Glutamatergic neuron (in vitro differentiated cells): ENCODE results near the gene TMEM30B. TPM values are rescaled to one million over a fixed set of nuclear protein-coding genes. Genes with fewer than 3 reads are reported as not detected.

Experiments used
- DNase-seq: peaks from one replicate; pipeline ENCODE4 v3.0.0; 2022
- H3K27ac Mint-ChIP-seq: one replicate; pipeline ENCODE4 v1.8.0; 2020; ENCODE audit warnings: mild to moderate bottlenecking, mixed read lengths, inconsistent platforms; ENCODE audit not compliant: unreplicated experiment
- H3K27me3 Mint-ChIP-seq: one replicate; pipeline ENCODE4 v1.8.0; 2020; ENCODE audit warnings: mild to moderate bottlenecking, moderate library complexity, mixed read lengths, inconsistent platforms; ENCODE audit not compliant: unreplicated experiment
- H3K36me3 Mint-ChIP-seq: one replicate; pipeline ENCODE4 v1.8.0; 2020; ENCODE audit warnings: mild to moderate bottlenecking, mixed read lengths, inconsistent platforms; ENCODE audit not compliant: unreplicated experiment
- H3K4me1 Mint-ChIP-seq: one replicate; pipeline ENCODE4 v1.8.0; 2020; ENCODE audit warnings: mild to moderate bottlenecking, low read depth, mixed read lengths, inconsistent platforms; ENCODE audit not compliant: unreplicated experiment
- H3K4me3 Mint-ChIP-seq: one replicate; pipeline ENCODE4 v1.8.0; 2020; ENCODE audit warnings: mild to moderate bottlenecking, mixed read lengths, inconsistent platforms; ENCODE audit not compliant: unreplicated experiment
- H3K9me3 Mint-ChIP-seq: one replicate; pipeline ENCODE4 v1.8.0; 2020; ENCODE audit warnings: mild to moderate bottlenecking, moderate library complexity, mixed read lengths, inconsistent platforms; ENCODE audit not compliant: unreplicated experiment
- total RNA-seq: library from RNA; stranded (reverse); fragmentation: NEBNext Ultra II Directional; extraction: Animal tissue kit (Norgen Biotek cat#: 25700); gene quantifications from one replicate; pipeline ENCODE4 v1.2.1, GENCODE V29; 2021; ENCODE audit not compliant: unreplicated experiment
- TF ChIP-seq, protein P1 (sequence below): fragments of 200-600 bp; sonication (generic); IDR thresholded peaks from one replicate; pipeline ENCODE4 v1.5.0; 2021; ENCODE audit not compliant: partially characterized antibody, unreplicated experiment

TMEM30B gene
- total RNA-seq, 1 donor from 2014 or later: not detected

DNA sequence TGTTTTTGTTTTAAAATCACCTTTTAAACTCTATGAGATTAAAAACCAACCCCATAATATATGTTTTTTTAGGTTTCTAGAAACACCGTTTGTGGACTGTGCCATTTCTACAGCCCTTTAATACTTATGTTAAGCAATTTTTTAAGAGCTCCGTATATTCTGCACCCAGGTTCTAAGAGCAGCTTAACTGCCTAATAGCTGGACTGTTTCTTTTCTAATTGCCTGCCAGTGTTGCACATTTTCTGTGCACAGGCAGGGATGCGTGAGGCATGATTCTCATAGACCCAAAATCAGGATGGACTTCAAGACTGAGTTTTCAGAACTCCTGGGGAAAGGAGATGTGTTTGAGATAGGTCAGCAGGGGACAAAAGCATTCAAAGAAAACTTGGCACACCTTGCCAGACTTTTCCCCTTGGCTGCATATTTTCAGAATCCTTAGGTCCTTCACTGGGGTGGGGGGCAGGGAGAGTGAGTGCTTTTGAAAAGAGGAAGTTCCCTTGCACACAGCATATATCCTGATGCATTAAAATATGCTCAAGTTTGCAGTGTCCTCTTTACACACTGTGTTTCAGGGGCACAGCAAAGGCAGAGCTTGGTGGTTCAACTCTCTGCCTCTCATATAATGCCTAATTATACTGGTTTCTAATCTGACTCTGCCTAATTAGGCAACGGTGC is 27.9 kb downstream of the TMEM30B start:
- Mint-ChIP-seq H3K4me3 (no peak overlapping the region), H3K9me3 (peaks cover 3% of the 10 kb centered on the region), H3K27me3 (peaks cover 2% of the 10 kb centered on the region), H3K27ac (no peak overlapping the region), H3K4me1 (peaks cover 37% of the 10 kb centered on the region), H3K36me3 (no peaks in the 10 kb centered on the region)
- no peak for DNase-seq
- TF ChIP-seq, protein P1, sequence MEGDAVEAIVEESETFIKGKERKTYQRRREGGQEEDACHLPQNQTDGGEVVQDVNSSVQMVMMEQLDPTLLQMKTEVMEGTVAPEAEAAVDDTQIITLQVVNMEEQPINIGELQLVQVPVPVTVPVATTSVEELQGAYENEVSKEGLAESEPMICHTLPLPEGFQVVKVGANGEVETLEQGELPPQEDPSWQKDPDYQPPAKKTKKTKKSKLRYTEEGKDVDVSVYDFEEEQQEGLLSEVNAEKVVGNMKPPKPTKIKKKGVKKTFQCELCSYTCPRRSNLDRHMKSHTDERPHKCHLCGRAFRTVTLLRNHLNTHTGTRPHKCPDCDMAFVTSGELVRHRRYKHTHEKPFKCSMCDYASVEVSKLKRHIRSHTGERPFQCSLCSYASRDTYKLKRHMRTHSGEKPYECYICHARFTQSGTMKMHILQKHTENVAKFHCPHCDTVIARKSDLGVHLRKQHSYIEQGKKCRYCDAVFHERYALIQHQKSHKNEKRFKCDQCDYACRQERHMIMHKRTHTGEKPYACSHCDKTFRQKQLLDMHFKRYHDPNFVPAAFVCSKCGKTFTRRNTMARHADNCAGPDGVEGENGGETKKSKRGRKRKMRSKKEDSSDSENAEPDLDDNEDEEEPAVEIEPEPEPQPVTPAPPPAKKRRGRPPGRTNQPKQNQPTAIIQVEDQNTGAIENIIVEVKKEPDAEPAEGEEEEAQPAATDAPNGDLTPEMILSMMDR: no peak

DNA sequence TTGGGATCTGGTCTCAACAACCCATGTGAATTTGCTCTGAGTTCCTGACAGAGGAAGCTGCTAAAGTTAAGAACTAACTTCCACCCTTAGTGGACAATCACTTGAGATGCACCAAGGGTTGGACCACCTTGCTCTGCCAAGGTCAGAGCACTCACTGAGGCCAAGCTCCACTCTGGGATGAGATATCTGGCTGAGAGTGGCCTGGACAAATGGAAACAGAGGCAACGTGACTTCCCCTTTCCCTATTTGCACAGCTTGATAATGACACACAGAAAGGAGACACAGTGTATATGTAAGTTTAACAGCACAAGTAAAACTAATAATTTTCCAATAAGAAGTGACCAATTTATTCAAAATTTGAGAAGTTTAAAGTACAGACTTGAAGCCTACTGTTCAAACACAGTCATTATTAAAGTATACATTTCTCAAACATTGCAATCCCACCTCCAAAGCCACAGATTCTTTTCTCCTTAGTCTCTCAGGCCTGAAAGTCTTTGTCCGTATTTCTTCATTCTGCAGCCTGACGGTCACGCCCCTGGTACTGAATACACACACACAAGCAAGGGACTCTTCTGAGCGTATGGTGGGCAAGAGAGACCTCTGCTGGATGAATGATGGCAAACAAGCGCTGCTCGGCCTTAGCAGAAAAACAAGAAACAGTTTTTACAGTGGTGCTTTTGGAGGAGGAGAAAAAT is 28.6 kb downstream of the TMEM30B start:
- Mint-ChIP-seq H3K4me3 (no peak overlapping the region), H3K4me1 (peaks cover 31% of the 10 kb centered on the region), H3K27ac (no peak overlapping the region), H3K9me3 (peaks cover 3% of the 10 kb centered on the region), H3K36me3 (no peaks in the 10 kb centered on the region), H3K27me3 (peaks cover 2% of the 10 kb centered on the region)
- DNase-seq: peak; percentile 69
- TF ChIP-seq, protein P1: peak; percentile 71

DNA sequence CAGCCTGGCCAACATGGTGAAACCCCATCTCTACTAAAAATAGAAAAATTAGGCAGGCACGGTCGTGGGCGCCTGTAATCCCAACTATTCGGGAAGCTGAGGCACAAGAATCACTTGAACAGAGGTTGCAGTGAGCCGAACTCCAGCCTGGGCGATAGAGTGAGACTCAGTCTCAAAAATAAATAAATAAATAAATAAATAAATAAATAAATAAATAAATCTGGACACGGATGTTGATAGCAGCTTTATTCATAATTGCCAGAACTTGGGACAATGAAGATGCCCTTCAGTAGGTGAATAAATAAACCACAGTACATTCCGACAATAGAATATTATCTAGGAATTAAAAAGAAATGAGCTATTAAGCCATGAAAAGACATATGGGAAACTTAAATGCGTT is 31.1 kb downstream of the TMEM30B start:
- Mint-ChIP-seq H3K27me3 (peaks cover 5% of the 10 kb centered on the region), H3K9me3 (peaks cover 1% of the 10 kb centered on the region), H3K4me1 (peaks cover 13% of the 10 kb centered on the region), H3K36me3 (no peaks in the 10 kb centered on the region), H3K4me3 (no peak overlapping the region), H3K27ac (no peak overlapping the region)
- TF ChIP-seq, protein P1: no peak
- no peak for DNase-seq

DNA sequence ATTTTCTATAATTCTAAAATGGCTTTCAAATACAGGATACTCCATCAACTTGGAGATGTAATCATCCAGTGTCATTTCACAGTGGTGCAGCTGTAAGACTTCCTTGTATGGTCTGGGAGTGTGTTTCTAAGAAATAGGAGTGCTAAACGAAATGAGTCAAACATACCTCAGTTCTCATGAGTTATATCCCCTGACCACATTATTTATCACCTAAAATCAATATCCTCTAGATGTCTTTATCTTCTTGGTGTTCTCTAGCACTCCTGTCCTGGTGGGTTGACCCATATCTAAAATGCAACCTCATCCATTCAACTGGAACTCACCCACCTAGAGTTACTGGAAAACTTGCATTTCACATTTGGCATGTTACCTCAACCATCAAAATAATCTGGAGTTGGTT is 33.2 kb downstream of the TMEM30B start:
- TF ChIP-seq, protein P1: no peak
- DNase-seq: no peak
- peaks cover 12% of the 10 kb centered on the region for H3K4me1 Mint-ChIP-seq
- H3K4me3 Mint-ChIP-seq: no peak overlapping the region
- no peaks in the 10 kb centered on the region for H3K36me3 Mint-ChIP-seq
- peaks cover 5% of the 10 kb centered on the region for H3K27me3 Mint-ChIP-seq
- H3K9me3 Mint-ChIP-seq: peaks cover 1% of the 10 kb centered on the region
- no peak overlapping the region for H3K27ac Mint-ChIP-seq

DNA sequence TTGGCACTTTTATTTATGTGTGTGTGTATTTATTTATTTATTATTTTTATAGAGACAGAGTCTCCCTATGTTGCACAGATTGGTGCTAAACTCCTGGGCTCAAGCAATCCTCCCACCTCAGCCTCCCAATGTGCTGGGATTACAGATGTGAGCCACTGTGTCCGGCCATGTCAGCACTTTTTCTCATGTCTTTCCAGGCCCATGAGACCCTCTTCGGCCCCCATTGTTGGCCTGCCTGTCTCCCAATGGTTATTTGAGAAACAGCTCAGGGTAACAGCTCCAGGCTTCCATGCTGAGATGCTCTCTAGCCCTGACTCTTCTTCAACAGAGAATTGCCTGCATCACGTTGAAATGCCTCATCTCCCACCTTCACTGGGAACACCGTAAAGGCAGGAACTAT is 34.4 kb downstream of the TMEM30B start:
- H3K36me3 Mint-ChIP-seq: peaks cover 2% of the 10 kb centered on the region
- TF ChIP-seq, protein P1: no peak
- no peak overlapping the region for H3K27ac Mint-ChIP-seq
- H3K27me3 Mint-ChIP-seq: peaks cover 2% of the 10 kb centered on the region
- H3K4me3 Mint-ChIP-seq: no peak overlapping the region
- peaks cover 6% of the 10 kb centered on the region for H3K4me1 Mint-ChIP-seq
- no peak for DNase-seq
- peaks cover 1% of the 10 kb centered on the region for H3K9me3 Mint-ChIP-seq
